Spleen (tissue), 11 donors: ENCODE data around the gene HNRNPF. TPM values are rescaled to one million over a fixed set of nuclear protein-coding genes. Genes with fewer than 3 reads are reported as not detected.
"Not testable (repeated sequence)": the region's sequence is repeated elsewhere in the genome, so short reads cannot be mapped to it uniquely, and the experiment has no call there.

Source experiments
- DNase-seq: peaks from one replicate; pipeline ENCODE4 v3.0.0-alpha.2; 2020
- H3K27ac ChIP-seq, 8 donors: fragments of 200-600 bp; sonication (generic) in 7 of 8; 1 replicate in 4 of 8; 2 replicates in 4 of 8; pipeline versions ENCODE4 v1.5.0 to v1.8.0; 2016 to 2021; ENCODE audit warnings: inconsistent platforms in 4 of 8, mild to moderate bottlenecking in 4 of 8, moderate library complexity in 1 of 8
- H3K27me3 ChIP-seq, 7 donors: fragments of 200-600 bp; sonication (generic) in 6 of 7; replicated peaks in 1 of 7; 1 replicate in 4 of 7; 2 replicates in 3 of 7; pipeline versions ENCODE4 v1.5.0 to v1.8.0; 2016 to 2021; ENCODE audit warnings: inconsistent platforms in 3 of 7, mild to moderate bottlenecking in 1 of 7
- H3K36me3 ChIP-seq, 6 donors: fragments of 200-600 bp; sonication (generic) in 5 of 6; 1 replicate in 4 of 6; 2 replicates in 2 of 6; pipeline versions ENCODE4 v1.5.0 to v1.8.0; 2016 to 2021; ENCODE audit warnings: inconsistent platforms in 2 of 6
- H3K4me1 ChIP-seq, 6 donors: fragments of 200-600 bp; sonication (generic) in 5 of 6; 1 replicate in 3 of 6; 2 replicates in 3 of 6; pipeline versions ENCODE4 v1.5.0 to v1.8.0; 2016 to 2021; ENCODE audit warnings: inconsistent platforms in 3 of 6
- H3K4me3 ChIP-seq, 8 donors: fragments of 200-600 bp; sonication (generic) in 7 of 8; 1 replicate in 4 of 8; 2 replicates in 4 of 8; pipeline versions ENCODE4 v1.5.0 to v1.8.0; 2016 to 2021; ENCODE audit warnings: inconsistent platforms in 4 of 8, mild to moderate bottlenecking in 4 of 8, moderate library complexity in 2 of 8
- H3K9me3 ChIP-seq, 8 donors: fragments of 200-600 bp; sonication (generic) in 7 of 8; 1 replicate in 4 of 8; 2 replicates in 4 of 8; pipeline versions ENCODE4 v1.5.0 to v1.8.0; 2016 to 2021; ENCODE audit warnings: inconsistent platforms in 4 of 8
- CTCF ChIP-seq, 11 experiments: fragments of 200-600 bp in 7 of 11; fragments of 450-650 bp in 4 of 11; sonication (generic) in 4 of 11; IDR thresholded peaks in 8 of 11; conservative IDR thresholded peaks in 3 of 11; 1 replicate in 7 of 11; 2 replicates in 4 of 11; pipeline versions ENCODE4 v1.4.0 to v1.8.0; 2016 to 2021; ENCODE audit warnings: antibody characterized with exemption in 11 of 11, inconsistent platforms in 4 of 11, mild to moderate bottlenecking in 1 of 11
- POLR2A ChIP-seq, 3 donors: fragments of 450-650 bp; IDR thresholded peaks; one replicate each; pipeline ENCODE4 v1.5.1; 2017; ENCODE audit warnings: antibody characterized with exemption in 3 of 3, mild to moderate bottlenecking in 1 of 3
- POLR2AphosphoS5 ChIP-seq, 3 donors: sonication (generic); formaldehyde crosslinking; IDR thresholded peaks; one replicate each; pipeline ENCODE4 v1.5.1; 2017; ENCODE audit warnings: antibody characterized with exemption in 3 of 3
- WGBS, 5 donors: extraction: QIAGEN DNeasy Blood & Tissue Kit in 3 of 5; methylation state at CpG; one replicate each; pipeline versions ENCODE4 v1.1.5 to v1.1.7; 2013 to 2018; 5-methylcytosine and 5-hydroxymethylcytosine counted together
- intact Hi-C: fragments of 100-400 bp; cut with DNase I; formaldehyde crosslinking; loops from one replicate; pipeline ENCODE4 v1.15.0; 2023; ENCODE audit warnings: low total_unique reads
- polyA plus RNA-seq, 3 donors: library from polyadenylated mRNA; stranded (reverse); fragments of 200-250 nt; gene quantifications; one replicate each; pipeline ENCODE4 v1.2.1, GENCODE V29; 2013
- total RNA-seq, 7 donors: library from RNA; depleted of rRNA in 3 of 7; stranded (reverse); fragments of >200 nt in 3 of 7; fragmentation: NEBNext Ultra II Directional in 4 of 7; extraction: Animal tissue kit (Norgen Biotek cat#: 25700) in 4 of 7; gene quantifications; one replicate each; pipeline versions ENCODE4 v1.1.0 to v1.2.1, GENCODE V29; 2016 to 2021
- donor health status: healthy with polysubstance abuse.
- donor health status: DM: no; HTN: no; CAD: no; lungs with moderate emphysema.
- donor health status: DM: no; HTN: no; CAD: no.
- donor health status: Bipolar disorder and iron deficiency.
- donor health status: healthy.
- donor health status: DM: no; HTN: no; CAD: no.
- donor health status: DM: yes; HTN: yes; CAD: no.

The HNRNPF gene
- total and polyA plus RNA-seq, 10 donors = 82.8 to 253 (median 173) TPM

DNA sequence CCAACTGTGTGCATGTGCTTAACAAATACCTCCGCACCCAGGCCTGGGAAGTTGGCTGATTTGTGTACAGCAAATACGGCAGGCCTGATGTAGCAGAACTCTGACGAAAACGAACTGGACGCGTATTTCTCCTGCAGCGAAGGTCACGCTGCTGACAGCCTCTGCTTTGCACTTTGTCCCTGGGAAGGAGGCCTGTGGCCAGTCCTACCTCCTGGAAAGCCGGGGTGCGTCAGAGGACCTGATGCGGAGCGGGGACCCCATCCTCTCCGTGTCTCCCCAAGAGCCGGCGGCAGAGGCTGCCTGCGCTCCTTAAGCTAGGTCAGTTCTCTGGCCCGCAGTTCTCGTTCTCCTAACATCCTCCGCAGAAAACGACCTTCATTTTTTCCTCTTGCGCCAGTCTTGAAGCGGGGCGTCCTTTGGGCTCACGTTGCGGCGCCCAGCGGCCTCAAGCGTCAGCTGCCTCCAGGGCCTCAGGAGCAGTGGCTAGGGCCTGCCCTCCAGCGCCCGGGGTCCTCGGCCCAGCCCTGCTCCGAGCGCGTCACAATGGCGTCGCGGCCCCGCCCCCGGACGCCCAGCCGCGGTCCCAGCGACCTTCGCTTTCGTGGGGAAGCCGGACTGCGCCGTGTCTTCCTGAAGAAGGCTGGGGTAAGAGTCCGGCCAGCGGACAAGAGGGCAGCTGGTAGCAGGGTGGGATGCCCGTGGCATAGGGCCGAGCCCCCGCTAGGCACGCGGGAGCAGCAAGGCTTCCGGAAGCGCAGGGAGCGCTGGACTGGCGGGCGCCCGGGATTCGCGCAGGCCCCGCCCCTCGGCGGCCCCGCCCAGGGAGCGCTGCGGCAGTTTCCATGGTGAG lies 27.5 kb upstream of the HNRNPF start, which contains the start of gene ZNF487:
ZNF487 (plus strand) TSS at position 821 of the 850 bp plus-strand sequence. CDS start 38,703 bp downstream, outside the sequence.
- WGBS, 5 donors = 0 to 1% (median 1%) methylated on average over 25 to 69 of the region's 69 CpGs
- TF ChIP-seq CTCF (IDR thresholded peaks at IDR 0.05 in 8 of 11, conservative IDR thresholded peaks at IDR 0.05 in 3 of 11) (peak in 6 of 11 experiments; percentile 10 to 52 (median 42)), POLR2AphosphoS5 (IDR thresholded peaks at IDR 0.05) (peak; percentile 96 to 99 (median 98)), POLR2A (IDR thresholded peaks at IDR 0.05) (peak; percentile 32 to 93 (median 64))
- Histone ChIP-seq H3K36me3 (no peaks in the 10 kb centered on the region), H3K27me3 (no peaks in the 10 kb centered on the region), H3K4me1 (peaks cover 3 to 67% (median 36%) of the 10 kb centered on the region in 6 donors), H3K9me3 (no peaks in the 10 kb centered on the region), H3K27ac (peak within 1 kb of the TSS; percentile 93 to 99 (median 98)), H3K4me3 (peak within 1 kb of the TSS; percentile 47 to 83 (median 66))
- intact Hi-C loops = no loop called here
- DNase-seq = peak; percentile 98

- Histone ChIP-seq H3K27ac (peak overlapping the region in 3 of 8 donors; percentile 30 to 71 (median 57)), H3K27me3 (no peaks in the 10 kb centered on the region), H3K4me3 (no peak overlapping the region), H3K4me1 (peaks cover 0 to 46% (median 18%) of the 10 kb centered on the region in 6 donors), H3K9me3 (no peaks in the 10 kb centered on the region), H3K36me3 (no peaks in the 10 kb centered on the region)
- 82 to 93% (median 90%) methylated on average over 8 of the region's 8 CpGs for WGBS, 5 donors
- DNase-seq = no peak
- no peak for TF ChIP-seq CTCF (IDR thresholded peaks at IDR 0.05 in 8 of 11, conservative IDR thresholded peaks at IDR 0.05 in 3 of 11)
- no peak for TF ChIP-seq POLR2AphosphoS5 (IDR thresholded peaks at IDR 0.05)
- no peak for TF ChIP-seq POLR2A (IDR thresholded peaks at IDR 0.05)
- intact Hi-C loops = no loop called here
Observed at GRCh38 chr10:43430926-43431663, 22.1 kb upstream of the HNRNPF start.

DNA sequence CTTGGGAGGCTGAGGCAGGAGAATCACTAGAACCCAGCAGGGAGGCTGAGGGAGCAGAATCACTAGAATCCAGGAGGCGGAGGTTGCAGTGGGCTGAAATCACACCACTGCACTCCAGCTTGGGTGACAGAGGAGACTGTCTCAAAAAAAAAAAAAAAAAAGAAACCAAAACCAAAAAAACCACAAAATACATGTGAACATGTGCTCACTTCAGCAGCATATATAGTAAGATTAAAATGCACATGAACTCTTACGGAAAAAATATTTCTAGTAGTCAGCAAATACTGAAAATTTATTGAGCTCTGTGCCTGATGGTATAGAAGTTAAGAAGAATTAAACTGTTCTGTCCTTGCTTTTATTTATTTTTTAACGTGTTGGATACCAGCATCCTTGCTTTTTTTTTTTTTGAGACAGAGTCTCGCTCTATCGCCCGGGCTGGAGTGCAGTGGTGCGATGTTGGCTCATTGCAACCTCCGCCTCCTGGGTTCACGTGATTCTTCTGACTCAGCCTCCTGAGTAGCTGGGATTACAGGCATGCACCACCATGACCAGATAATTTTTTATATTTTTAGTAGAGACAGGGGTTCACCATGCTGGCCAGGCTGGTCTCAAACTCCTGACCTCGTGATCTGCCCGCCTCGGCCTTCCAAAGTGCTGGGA lies 18.3 kb upstream of the HNRNPF start:
- DNase-seq = no peak
- no peak for TF ChIP-seq CTCF (IDR thresholded peaks at IDR 0.05 in 8 of 11, conservative IDR thresholded peaks at IDR 0.05 in 3 of 11)
- no peak for TF ChIP-seq POLR2AphosphoS5 (IDR thresholded peaks at IDR 0.05)
- TF ChIP-seq POLR2A (IDR thresholded peaks at IDR 0.05) = no peak
- intact Hi-C loops = no loop called here

DNA sequence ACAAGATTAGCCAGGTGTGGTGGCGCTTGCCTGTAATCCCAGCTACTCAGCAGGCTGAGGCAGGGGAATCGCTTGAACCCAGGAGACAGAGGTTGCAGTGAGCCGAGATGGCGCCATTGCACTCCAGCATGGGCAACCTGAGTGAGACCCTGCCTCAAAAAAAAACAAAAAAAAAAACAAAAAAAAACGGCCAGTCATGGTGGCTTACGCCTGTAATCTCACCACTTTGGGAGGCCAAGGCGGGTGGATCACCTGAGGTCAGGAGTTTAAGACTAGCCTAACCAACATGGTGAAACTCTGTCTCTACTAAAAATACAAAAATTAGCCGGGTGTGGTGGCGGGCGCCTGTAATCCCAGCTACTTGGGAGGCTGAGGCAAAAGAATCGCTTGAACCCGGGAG lies 17.5 kb upstream of the HNRNPF start:
- H3K9me3 ChIP-seq, H3K4me3 ChIP-seq, H3K27ac ChIP-seq, intact Hi-C loops, DNase-seq, H3K27me3 ChIP-seq, H3K36me3 ChIP-seq: not testable (repeated sequence)
- peaks cover 2 to 35% (median 12%) of the 10 kb centered on the region in 6 donors for H3K4me1 ChIP-seq
- 94 to 98% (median 95%) methylated on average over 12 of the region's 12 CpGs for WGBS, 5 donors

More for the DNA sequence above, 18.3 kb upstream of the HNRNPF start:
- no peaks in the 10 kb centered on the region for H3K27me3 ChIP-seq
- H3K9me3 ChIP-seq = no peaks in the 10 kb centered on the region
- 56 to 76% (median 72%) methylated on average over 12 of the region's 12 CpGs for WGBS, 5 donors
- peaks cover 0 to 37% (median 9%) of the 10 kb centered on the region in 6 donors for H3K4me1 ChIP-seq
- no peak overlapping the region for H3K4me3 ChIP-seq
- H3K36me3 ChIP-seq = no peaks in the 10 kb centered on the region
- H3K27ac ChIP-seq = peak overlapping the region in 1 of 8 donors; percentile 33
